Endothelial cell of umbilical vein (primary cell): ENCODE measurements around the gene FHOD3. TPM values are rescaled to one million over a fixed set of nuclear protein-coding genes. Genes with fewer than 3 reads are reported as not detected.

Experiments
- BruUV-seq: library from RNA; stranded (reverse); fragments of 400-500 nt; replicated peaks from 2 replicates; lab custom pipeline; 2021; lab: Mats Ljungman, UMichigan
- CTCF ChIA-PET: fragments of 300-600, 350-600 bp; sonication (Branson Sonifier 250); formaldehyde crosslinking; loops from one replicate; lab custom pipeline; 2021; ENCODE audit warnings: antibody characterized with exemption, inconsistent platforms; lab: Charles Lee
- POLR2A ChIA-PET: fragments of 300-600, 350-600 bp; sonication (Branson Sonifier 250); formaldehyde crosslinking; loops from one replicate; lab custom pipeline; 2021; ENCODE audit warnings: antibody characterized with exemption, inconsistent platforms; lab: Charles Lee
- DNase-seq: peaks from one replicate; pipeline ENCODE4 v3.0.0-alpha.2; 2011; ENCODE audit warnings: low read depth, low spot score
- FAIRE-seq: peaks from 2 replicates; lab custom pipeline; 2011; peaks lifted over from hg19 to GRCh38; lab: Jason Lieb, UNC
- H2AFZ ChIP-seq: 2 replicates; pipeline ENCODE4 v1.6.0; 2012; ENCODE audit warnings: low read depth, low read length, control low read depth, inconsistent platforms
- H3K27ac ChIP-seq: 2 replicates; pipeline ENCODE4 v1.5.1; 2011; ENCODE audit warnings: low read depth, mild to moderate bottlenecking, control low read depth, low read length, moderate library complexity; ENCODE audit not compliant: insufficient read depth
- H3K27me3 ChIP-seq, 2 experiments: 2 replicates each; pipeline versions ENCODE4 v1.6.0 to v1.6.1; 2011; ENCODE audit warnings: low read length in 2 of 2, mixed read lengths in 1 of 2; ENCODE audit not compliant: control insufficient read depth in 2 of 2, insufficient read depth in 2 of 2
- H3K36me3 ChIP-seq, 2 experiments: 2 replicates in 1 of 2; 3 replicates in 1 of 2; pipeline ENCODE4 v1.5.1; 2011; ENCODE audit warnings: low read length in 2 of 2, mild to moderate bottlenecking in 1 of 2, moderate library complexity in 1 of 2; ENCODE audit not compliant: control insufficient read depth in 2 of 2, insufficient read depth in 2 of 2; ENCODE audit errors: extremely low read depth in 1 of 2
- H3K4me1 ChIP-seq: 3 replicates; pipeline ENCODE4 v1.5.1; 2011; ENCODE audit warnings: mild to moderate bottlenecking, low read length; ENCODE audit not compliant: control insufficient read depth, insufficient read depth; ENCODE audit errors: extremely low read depth
- H3K4me2 ChIP-seq: 2 replicates; pipeline ENCODE4 v1.6.1; 2011; ENCODE audit warnings: low read length, control low read depth, mixed read lengths; ENCODE audit not compliant: insufficient read depth
- H3K4me3 ChIP-seq, 3 experiments: fragments of 200-600 bp in 1 of 3; sonication (generic), shearing (Covaris generic) in 1 of 3; replicated peaks in 1 of 3; 2 replicates each; pipeline ENCODE4 v1.5.1; 2011 to 2016; ENCODE audit warnings: control low read depth in 3 of 3, low read length in 3 of 3, mild to moderate bottlenecking in 2 of 3, inconsistent platforms in 1 of 3, low read depth in 1 of 3, moderate library complexity in 1 of 3; ENCODE audit not compliant: insufficient read depth in 1 of 3
- H3K79me2 ChIP-seq: 2 replicates; pipeline ENCODE4 v1.6.0; 2012; ENCODE audit warnings: low read length, inconsistent platforms; ENCODE audit not compliant: control insufficient read depth, insufficient read depth
- H3K9ac ChIP-seq: replicated peaks from 2 replicates; pipeline ENCODE3; 2011; ENCODE audit warnings: low read length, control low read depth; ENCODE audit not compliant: insufficient read depth; ENCODE audit errors: extremely low read depth
- H3K9me1 ChIP-seq: replicated peaks from 3 replicates; pipeline ENCODE4 v1.6.0; 2011; ENCODE audit warnings: mild to moderate bottlenecking, low read length; ENCODE audit not compliant: control insufficient read depth, insufficient read depth; ENCODE audit errors: extremely low read depth
- H3K9me3 ChIP-seq: replicated peaks from 2 replicates; pipeline ENCODE4 v1.5.1; 2012; ENCODE audit warnings: low read length, inconsistent platforms; ENCODE audit not compliant: control insufficient read depth, insufficient read depth
- H4K20me1 ChIP-seq: replicated peaks from 2 replicates; pipeline ENCODE3; 2011; ENCODE audit warnings: mild to moderate bottlenecking, low read length; ENCODE audit not compliant: control insufficient read depth, insufficient read depth; ENCODE audit errors: extremely low read depth
- EZH2 ChIP-seq: IDR thresholded peaks from 2 replicates; pipeline ENCODE4 v1.6.1; 2012; ENCODE audit warnings: borderline replicate concordance, low read depth, mild to moderate bottlenecking, moderate library complexity, low read length, inconsistent platforms; ENCODE audit not compliant: severe bottlenecking
- FOS ChIP-seq: IDR thresholded peaks from 2 replicates; pipeline ENCODE4 v1.6.1; 2011; ENCODE audit warnings: mild to moderate bottlenecking, low read length, moderate library complexity, borderline replicate concordance; ENCODE audit not compliant: insufficient read depth
- GATA2 ChIP-seq: IDR thresholded peaks from 2 replicates; pipeline ENCODE4 v1.7.0; 2011; ENCODE audit warnings: low read depth, mild to moderate bottlenecking, moderate library complexity, mixed read lengths, low read length; ENCODE audit not compliant: insufficient read length, insufficient read depth
- JUN ChIP-seq: IDR thresholded peaks from 2 replicates; pipeline ENCODE4 v1.6.1; 2011; ENCODE audit warnings: borderline replicate concordance, low read depth; ENCODE audit not compliant: insufficient read length, insufficient read depth
- MYC ChIP-seq: IDR thresholded peaks from one replicate; pipeline ENCODE4 v1.6.1; 2011; ENCODE audit warnings: mild to moderate bottlenecking, low read depth, low read length
- POLR2A ChIP-seq: IDR thresholded peaks from 2 replicates; pipeline ENCODE4 v1.6.1; 2012; ENCODE audit warnings: low read depth, mild to moderate bottlenecking, control low read depth, low read length
- POLR2AphosphoS5 ChIP-seq: IDR thresholded peaks from 2 replicates; pipeline ENCODE4 v1.6.1; 2012; ENCODE audit warnings: low read depth, mild to moderate bottlenecking, control low read depth, low read length, moderate library complexity; ENCODE audit not compliant: insufficient read depth
- dilution Hi-C: fragments of 300-500 bp; cut with MboI; formaldehyde crosslinking; loops from one replicate; pipeline ENCODE4 v1.15.0; 2019; ENCODE audit warnings: low sequenced_read_pairs; ENCODE audit not compliant: extremely low pct_ligation_motif_present
- intact Hi-C: fragments of 100-400 bp; cut with micrococcal nuclease; formaldehyde crosslinking; loops from one replicate; pipeline ENCODE4 v1.10.0; 2022
- polyA plus RNA-seq, 4 experiments: library from polyadenylated mRNA; depleted of rRNA in 3 of 4; stranded (reverse) in 3 of 4; unstranded in 1 of 4; fragments of >200 nt; gene quantifications; 2 replicates each; pipeline versions ENCODE4 v1.2.1 to v1.2.3, GENCODE V29; 2011 to 2012; ENCODE audit warnings: missing spikeins in 1 of 4
- total RNA-seq: library from RNA; stranded (reverse); gene quantifications from 2 replicates; pipeline ENCODE4 v1.2.3, GENCODE V29; 2021
- TF ChIP-seq, protein P1 (sequence below): IDR thresholded peaks from 2 replicates; pipeline ENCODE4 v1.6.1; 2011; ENCODE audit not compliant: insufficient read depth, insufficient read length
- TF ChIP-seq, protein P2 (sequence below), 2 donors: IDR thresholded peaks; 1 replicate in 1 of 2; 2 replicates in 1 of 2; pipeline ENCODE4 v1.5.1; 2011; ENCODE audit warnings: low read length in 2 of 2, mild to moderate bottlenecking in 2 of 2, moderate library complexity in 2 of 2, control low read depth in 1 of 2, inconsistent platforms in 1 of 2, low read depth in 1 of 2; ENCODE audit not compliant: insufficient read depth in 1 of 2; ENCODE audit errors: extremely low read depth in 1 of 2

Gene FHOD3
- total and polyA plus RNA-seq, 2 donors (not counting 3 experiments of a cell fraction or from before 2014, with no cell fraction given): 0.06 to 1.5 TPM

DNA sequence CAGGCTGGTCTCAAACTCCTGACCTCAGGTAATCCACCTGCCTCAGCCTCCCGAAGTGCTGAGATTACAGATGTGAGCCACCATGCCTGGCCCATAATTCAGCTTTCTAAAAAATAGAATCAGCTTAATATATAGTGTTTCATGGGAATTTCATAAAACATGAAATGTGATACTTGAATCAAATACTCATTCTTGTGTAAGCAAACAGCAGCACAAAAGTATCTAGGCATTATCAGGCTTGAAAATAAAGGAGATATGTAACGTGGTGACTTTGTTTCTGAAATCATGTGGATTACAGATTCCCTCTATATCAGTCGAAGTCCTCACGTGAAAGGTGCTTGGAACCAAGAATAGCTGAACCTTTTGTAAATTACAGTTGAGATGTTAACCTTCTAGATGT lies 229.1 kb downstream of the FHOD3 start:
- FAIRE-seq (no peak), DNase-seq (no peak)
- dilution Hi-C loops (no loop called here), intact Hi-C loops (no loop called here)
- BruUV-seq: no TSS peak
- POLR2A ChIA-PET: no interaction called here
- H3K36me3 ChIP-seq: no peaks in the 10 kb centered on the region
- H2AFZ ChIP-seq: no peak overlapping the region
- H3K27me3 ChIP-seq: no peaks in the 10 kb centered on the region
- no peak for TF ChIP-seq POLR2A
- TF ChIP-seq, protein P1, sequence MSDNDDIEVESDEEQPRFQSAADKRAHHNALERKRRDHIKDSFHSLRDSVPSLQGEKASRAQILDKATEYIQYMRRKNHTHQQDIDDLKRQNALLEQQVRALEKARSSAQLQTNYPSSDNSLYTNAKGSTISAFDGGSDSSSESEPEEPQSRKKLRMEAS: no peak
- TF ChIP-seq, protein P2, sequence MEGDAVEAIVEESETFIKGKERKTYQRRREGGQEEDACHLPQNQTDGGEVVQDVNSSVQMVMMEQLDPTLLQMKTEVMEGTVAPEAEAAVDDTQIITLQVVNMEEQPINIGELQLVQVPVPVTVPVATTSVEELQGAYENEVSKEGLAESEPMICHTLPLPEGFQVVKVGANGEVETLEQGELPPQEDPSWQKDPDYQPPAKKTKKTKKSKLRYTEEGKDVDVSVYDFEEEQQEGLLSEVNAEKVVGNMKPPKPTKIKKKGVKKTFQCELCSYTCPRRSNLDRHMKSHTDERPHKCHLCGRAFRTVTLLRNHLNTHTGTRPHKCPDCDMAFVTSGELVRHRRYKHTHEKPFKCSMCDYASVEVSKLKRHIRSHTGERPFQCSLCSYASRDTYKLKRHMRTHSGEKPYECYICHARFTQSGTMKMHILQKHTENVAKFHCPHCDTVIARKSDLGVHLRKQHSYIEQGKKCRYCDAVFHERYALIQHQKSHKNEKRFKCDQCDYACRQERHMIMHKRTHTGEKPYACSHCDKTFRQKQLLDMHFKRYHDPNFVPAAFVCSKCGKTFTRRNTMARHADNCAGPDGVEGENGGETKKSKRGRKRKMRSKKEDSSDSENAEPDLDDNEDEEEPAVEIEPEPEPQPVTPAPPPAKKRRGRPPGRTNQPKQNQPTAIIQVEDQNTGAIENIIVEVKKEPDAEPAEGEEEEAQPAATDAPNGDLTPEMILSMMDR (IDR thresholded peaks at IDR 0.05; ENCODE audit: extremely low read depth in 1 of 2, insufficient read depth in 1 of 2, low read depth in 1 of 2, low read length in 2 of 2): no peak
- TF ChIP-seq EZH2: no peak
- TF ChIP-seq GATA2: no peak
- TF ChIP-seq JUN: no peak
- no peak for TF ChIP-seq MYC
- TF ChIP-seq FOS: no peak
- TF ChIP-seq POLR2AphosphoS5: no peak
- no peaks in the 10 kb centered on the region for H4K20me1 ChIP-seq
- no peak overlapping the region for H3K4me2 ChIP-seq
- H3K4me1 ChIP-seq: no peaks in the 10 kb centered on the region
- H3K4me3 ChIP-seq: no peak overlapping the region
- H3K9ac ChIP-seq: no peak overlapping the region
- H3K27ac ChIP-seq: no peak overlapping the region
- no peaks in the 10 kb centered on the region for H3K9me1 ChIP-seq
- H3K9me3 ChIP-seq: no peaks in the 10 kb centered on the region
- no peaks in the 10 kb centered on the region for H3K79me2 ChIP-seq
- CTCF ChIA-PET: no interaction called here
